ENCODE measurements around the gene ATP5F1A. TPM values are rescaled to one million over a fixed set of nuclear protein-coding genes. Genes with fewer than 3 reads are reported as not detected.
"Not testable (repeated sequence)": the region's sequence is repeated elsewhere in the genome, so short reads cannot be mapped to it uniquely, and the experiment has no call there.

The ATP5F1A gene
- total RNA-seq, 2 experiments from 2014 or later = 467 TPM

DNA sequence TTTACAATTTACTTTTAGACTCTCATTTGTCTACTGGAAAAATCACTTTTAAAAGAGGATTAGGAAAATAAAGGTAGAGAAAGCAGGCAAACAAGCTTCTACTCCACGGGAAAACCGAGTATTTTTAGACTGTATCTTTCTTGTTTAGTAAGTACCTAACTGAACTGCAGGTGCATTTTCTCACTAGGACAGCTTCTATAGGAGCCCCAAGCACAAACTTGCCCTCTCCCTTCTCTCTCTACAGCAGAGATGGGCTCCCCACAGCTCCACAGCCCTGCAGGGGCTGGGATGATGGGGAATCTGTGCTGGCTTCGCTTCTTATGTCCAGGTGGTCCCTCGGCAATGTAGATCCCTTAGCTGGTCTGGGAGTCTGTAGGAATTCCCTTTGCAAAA is 42.3 kb downstream of the ATP5F1A start:
- intact Hi-C loops (cut with micrococcal nuclease) = loop anchor here (1.0 kb wide), 4 partner anchors 13 to 59 kb away; no protein-coding TSS in a partner anchor

GRCh38 chr18:46054956-46055837 is 42.9 kb downstream of the ATP5F1A start:
- H3K4me1 Mint-ChIP-seq (ENCODE audit: low read depth) = peaks cover 41% of the 10 kb centered on the region
- no peaks in the 10 kb centered on the region for H3K9me3 Mint-ChIP-seq
- intact Hi-C loops (cut with micrococcal nuclease) = loop anchor here (1.0 kb wide), 4 partner anchors 13 to 58 kb away; no protein-coding TSS in a partner anchor
- CTCF ChIA-PET = interaction anchor here (0.6 to 3.4 kb wide), 5 partner anchors 9 to 117 kb away, joined by 3 to 28 read pairs (median 3); partner anchors contain the start of gene PSTPIP2
- no peaks in the 10 kb centered on the region for H3K27me3 Mint-ChIP-seq (ENCODE audit: low read depth)
- no peak overlapping the region for H3K4me3 Mint-ChIP-seq
- H3K36me3 Mint-ChIP-seq (ENCODE audit: low read depth) = no peaks in the 10 kb centered on the region
- DNase-seq = peak; percentile 40
- H3K27ac Mint-ChIP-seq = peak overlapping the region; percentile 44

More for the DNA sequence above, 42.3 kb downstream of the ATP5F1A start:
- CTCF ChIA-PET = interaction anchor here (1.1 to 3.4 kb wide), 4 partner anchors 9 to 118 kb away, joined by 3 to 28 read pairs (median 4); partner anchors contain the start of gene PSTPIP2
- no peaks in the 10 kb centered on the region for H3K27me3 Mint-ChIP-seq (ENCODE audit: low read depth)
- H3K9me3 Mint-ChIP-seq = no peaks in the 10 kb centered on the region
- H3K4me3 Mint-ChIP-seq = peak overlapping the region; percentile 10
- peaks cover 41% of the 10 kb centered on the region for H3K4me1 Mint-ChIP-seq (ENCODE audit: low read depth)
- peak overlapping the region; percentile 28 for H3K27ac Mint-ChIP-seq
- no peaks in the 10 kb centered on the region for H3K36me3 Mint-ChIP-seq (ENCODE audit: low read depth)
- no peak for DNase-seq

DNA sequence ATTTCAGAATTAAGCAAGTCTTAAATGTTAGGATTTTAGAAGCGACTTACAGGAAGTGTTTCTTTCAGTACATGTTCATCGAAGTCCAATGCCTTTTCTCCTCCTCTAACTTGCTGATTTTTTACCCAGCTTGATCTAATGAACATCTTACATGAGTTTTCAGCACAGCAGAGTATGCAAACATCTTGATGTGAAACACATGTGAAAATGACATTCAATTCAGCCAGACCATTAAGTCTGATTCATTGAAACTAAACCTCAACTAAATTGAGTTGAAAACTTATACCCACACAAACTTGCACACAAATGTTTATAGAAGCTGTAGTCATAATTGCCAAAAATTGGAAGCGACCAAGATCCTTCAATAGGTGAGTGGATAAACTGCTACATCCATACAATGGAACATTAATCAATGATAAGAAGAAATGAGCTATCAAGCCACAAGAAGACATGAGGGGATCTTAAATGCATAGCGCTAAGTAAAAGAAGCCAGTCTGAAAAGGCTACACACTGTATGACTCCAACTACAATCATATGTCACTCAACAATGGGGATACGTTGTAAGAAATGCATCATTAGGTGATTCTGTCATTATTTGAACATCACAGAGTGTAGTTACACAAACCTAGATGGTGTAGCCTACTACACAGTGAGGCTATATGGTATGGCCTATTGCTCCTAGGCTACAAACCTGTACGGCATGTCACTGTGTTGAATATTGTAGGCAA is 44.6 kb downstream of the ATP5F1A start:
- Mint-ChIP-seq H3K4me1 (ENCODE audit: low read depth) (peaks cover 41% of the 10 kb centered on the region), H3K9me3 (no peaks in the 10 kb centered on the region), H3K27me3 (ENCODE audit: low read depth) (no peaks in the 10 kb centered on the region), H3K27ac (no peak overlapping the region), H3K4me3 (no peak overlapping the region), H3K36me3 (ENCODE audit: low read depth) (no peaks in the 10 kb centered on the region)
- DNase-seq = no peak
- CTCF ChIA-PET = interaction anchor here (0.5 to 3.4 kb wide), 3 partner anchors 14 to 38 kb away, joined by 3 to 28 read pairs (median 5); partner anchors contain the start of gene PSTPIP2
- intact Hi-C loops (cut with micrococcal nuclease) = loop anchor here (1.0 kb wide), 1 partner anchor 40 kb away; no protein-coding TSS in a partner anchor

- Mint-ChIP-seq H3K27me3 (ENCODE audit: low read depth) (no peaks in the 10 kb centered on the region), H3K4me1 (ENCODE audit: low read depth) (peaks cover 43% of the 10 kb centered on the region), H3K9me3 (no peaks in the 10 kb centered on the region), H3K36me3 (ENCODE audit: low read depth) (no peaks in the 10 kb centered on the region), H3K27ac (no peak overlapping the region), H3K4me3 (no peak overlapping the region)
- intact Hi-C loops (cut with micrococcal nuclease) = no loop called here
- CTCF ChIA-PET = interaction anchor here (0.6 to 0.9 kb wide), 2 partner anchors 15 to 327 kb away, joined by 3 read pairs; no protein-coding TSS in a partner anchor
- DNase-seq = no peak
These were observed 46.2 kb downstream of the ATP5F1A start for GRCh38 chr18:46051731-46052461.

DNA sequence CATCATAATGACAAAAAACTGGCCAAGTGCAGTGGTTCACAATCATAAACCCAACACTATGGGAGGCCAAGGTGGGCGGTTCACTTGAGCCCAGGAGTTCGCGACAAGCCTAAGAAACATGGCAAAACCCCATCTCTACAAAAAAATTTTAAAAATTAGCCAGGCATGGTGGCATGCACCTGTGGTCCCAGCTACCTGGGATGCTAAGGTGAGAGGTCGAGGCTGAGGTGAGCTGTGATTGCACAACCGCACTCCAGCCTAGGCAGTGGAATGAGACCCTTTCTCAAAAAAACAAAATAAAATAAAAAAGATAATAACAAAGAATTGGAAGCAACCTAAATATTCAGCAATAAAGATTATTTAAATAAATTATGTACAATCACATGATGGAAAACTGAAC is 47.8 kb downstream of the ATP5F1A start:
- H3K4me1 Mint-ChIP-seq (ENCODE audit: low read depth) = peaks cover 39% of the 10 kb centered on the region
- H3K36me3 Mint-ChIP-seq (ENCODE audit: low read depth) = no peaks in the 10 kb centered on the region
- CTCF ChIA-PET = no interaction called here
- H3K27me3 Mint-ChIP-seq (ENCODE audit: low read depth) = no peaks in the 10 kb centered on the region
- H3K9me3 Mint-ChIP-seq = no peaks in the 10 kb centered on the region
- no peak overlapping the region for H3K4me3 Mint-ChIP-seq
- intact Hi-C loops (cut with micrococcal nuclease) = no loop called here
- no peak overlapping the region for H3K27ac Mint-ChIP-seq
- DNase-seq = no peak

DNA sequence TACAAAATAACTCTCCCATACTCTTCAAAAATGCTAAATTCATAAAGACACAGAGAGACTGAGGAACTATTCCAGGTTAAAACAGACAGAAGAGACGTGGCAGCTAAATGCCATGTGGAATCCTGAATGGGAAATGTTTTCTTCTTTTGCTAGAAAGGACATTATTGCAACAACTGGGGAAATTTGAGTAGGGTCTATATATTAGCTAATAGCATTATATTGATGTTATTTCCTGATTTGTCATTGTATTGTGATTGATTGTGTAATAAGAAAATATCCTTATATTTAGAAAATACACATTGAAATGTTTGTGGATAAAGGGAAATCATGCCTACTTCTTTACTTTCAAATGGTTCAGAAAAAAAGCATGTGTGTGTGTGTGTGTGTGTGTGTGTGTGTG is 49.5 kb downstream of the ATP5F1A start:
- CTCF ChIA-PET = no interaction called here
- intact Hi-C loops (cut with micrococcal nuclease) = no loop called here
- Mint-ChIP-seq H3K36me3 (ENCODE audit: low read depth) (peaks cover 1% of the 10 kb centered on the region), H3K27me3 (ENCODE audit: low read depth) (no peaks in the 10 kb centered on the region), H3K4me1 (ENCODE audit: low read depth) (peaks cover 30% of the 10 kb centered on the region), H3K4me3 (no peak overlapping the region), H3K9me3 (no peaks in the 10 kb centered on the region), H3K27ac (no peak overlapping the region)
- no peak for DNase-seq

- H3K4me1 Mint-ChIP-seq (ENCODE audit: low read depth) = peaks cover 29% of the 10 kb centered on the region
- H3K4me3 Mint-ChIP-seq; H3K27ac Mint-ChIP-seq; H3K9me3 Mint-ChIP-seq; DNase-seq; H3K36me3 Mint-ChIP-seq (ENCODE audit: low read depth); intact Hi-C loops (cut with micrococcal nuclease); H3K27me3 Mint-ChIP-seq (ENCODE audit: low read depth): not testable (repeated sequence)
- CTCF ChIA-PET = interaction anchor here (0.6 to 1.5 kb wide), 3 partner anchors 13 to 161 kb away, joined by 3 to 5 read pairs (median 4); no protein-coding TSS in a partner anchor
These were observed 50.7 kb downstream of the ATP5F1A start for GRCh38 chr18:46047369-46047768.

GRCh38 chr18:46046688-46047087 is 51.4 kb downstream of the ATP5F1A start:
- Mint-ChIP-seq H3K4me1 (ENCODE audit: low read depth) (peaks cover 30% of the 10 kb centered on the region), H3K4me3 (no peak overlapping the region), H3K27me3 (ENCODE audit: low read depth) (no peaks in the 10 kb centered on the region), H3K27ac (no peak overlapping the region), H3K36me3 (ENCODE audit: low read depth) (peaks cover 1% of the 10 kb centered on the region), H3K9me3 (no peaks in the 10 kb centered on the region)
- CTCF ChIA-PET = interaction anchor here (0.6 to 1.5 kb wide), 5 partner anchors 9 to 160 kb away, joined by 3 to 5 read pairs (median 3); no protein-coding TSS in a partner anchor
- intact Hi-C loops (cut with micrococcal nuclease) = no loop called here
- no peak for DNase-seq

- no peak overlapping the region for H3K27ac Mint-ChIP-seq
- no peak for DNase-seq
- no peaks in the 10 kb centered on the region for H3K9me3 Mint-ChIP-seq
- peaks cover 1% of the 10 kb centered on the region for H3K36me3 Mint-ChIP-seq (ENCODE audit: low read depth)
- H3K4me3 Mint-ChIP-seq = no peak overlapping the region
- intact Hi-C loops (cut with micrococcal nuclease) = no loop called here
- no peaks in the 10 kb centered on the region for H3K27me3 Mint-ChIP-seq (ENCODE audit: low read depth)
- peaks cover 31% of the 10 kb centered on the region for H3K4me1 Mint-ChIP-seq (ENCODE audit: low read depth)
- CTCF ChIA-PET = interaction anchor here (1.0 to 1.5 kb wide), 4 partner anchors 9 to 173 kb away, joined by 3 to 5 read pairs (median 3); no protein-coding TSS in a partner anchor
These were observed 52.0 kb downstream of the ATP5F1A start for GRCh38 chr18:46046126-46046525.

DNA sequence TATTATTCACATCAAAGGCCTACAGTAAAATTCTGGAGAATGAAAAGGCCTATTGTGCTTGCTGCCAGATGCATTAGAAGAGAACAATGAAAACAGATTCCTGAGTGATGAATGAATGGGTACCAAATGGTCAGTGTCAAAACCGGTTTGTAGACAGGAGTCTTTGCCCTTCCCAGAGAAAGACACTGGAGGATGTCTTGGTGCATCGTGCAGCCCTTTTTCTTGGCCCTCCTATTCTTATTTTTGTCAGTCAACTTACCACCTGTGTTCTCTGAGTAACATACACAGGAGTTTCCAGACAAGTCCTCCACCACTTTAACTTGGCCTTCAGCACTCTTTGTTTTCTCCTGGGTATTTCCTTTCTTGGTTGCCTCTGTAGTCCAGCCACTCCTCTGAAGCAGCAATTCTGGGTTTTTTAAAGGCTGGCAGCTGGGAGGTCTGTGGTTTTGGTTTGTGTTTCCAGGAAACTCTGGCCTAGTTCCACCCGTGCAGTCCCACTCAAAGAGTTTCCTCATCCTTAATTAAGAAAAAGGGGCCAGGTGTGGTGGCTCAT is 55.4 kb downstream of the ATP5F1A start:
- DNase-seq = peak; percentile 58
- no peak overlapping the region for H3K4me3 Mint-ChIP-seq
- no peaks in the 10 kb centered on the region for H3K27me3 Mint-ChIP-seq (ENCODE audit: low read depth)
- intact Hi-C loops (cut with micrococcal nuclease) = loop anchor here (1.0 kb wide), 1 partner anchor 13 kb away; no protein-coding TSS in a partner anchor
- CTCF ChIA-PET = interaction anchor here (1.0 kb wide), 1 partner anchor 31 kb away, joined by 8 read pairs; no protein-coding TSS in a partner anchor
- H3K4me1 Mint-ChIP-seq (ENCODE audit: low read depth) = peaks cover 43% of the 10 kb centered on the region
- H3K9me3 Mint-ChIP-seq = no peaks in the 10 kb centered on the region
- peak overlapping the region; percentile 65 for H3K27ac Mint-ChIP-seq
- peaks cover 8% of the 10 kb centered on the region for H3K36me3 Mint-ChIP-seq (ENCODE audit: low read depth)

DNA sequence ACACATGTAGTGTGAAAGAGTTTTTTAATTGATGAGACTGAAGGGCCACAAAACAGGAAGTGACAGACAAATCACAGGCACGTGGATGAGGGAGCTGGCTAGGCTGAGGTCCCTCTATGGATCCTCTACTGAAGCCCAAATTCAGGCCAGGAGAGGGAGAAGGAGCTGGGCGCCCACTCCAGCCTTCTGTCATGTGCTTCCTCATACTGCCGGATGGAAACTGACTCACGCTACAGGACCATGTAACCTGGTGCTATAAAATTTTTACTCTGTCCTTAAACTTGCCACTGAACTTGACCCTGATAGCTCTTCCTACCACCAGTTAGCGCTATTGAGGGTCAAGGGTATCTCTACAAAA is 57.4 kb downstream of the ATP5F1A start:
- no peaks in the 10 kb centered on the region for H3K9me3 Mint-ChIP-seq
- no peak overlapping the region for H3K4me3 Mint-ChIP-seq
- no peak for DNase-seq
- no peaks in the 10 kb centered on the region for H3K27me3 Mint-ChIP-seq (ENCODE audit: low read depth)
- no peak overlapping the region for H3K27ac Mint-ChIP-seq
- peaks cover 35% of the 10 kb centered on the region for H3K4me1 Mint-ChIP-seq (ENCODE audit: low read depth)
- intact Hi-C loops (cut with micrococcal nuclease) = no loop called here
- CTCF ChIA-PET = interaction anchor here (0.6 to 1.5 kb wide), 4 partner anchors 29 to 1107 kb away, joined by 3 to 7 read pairs (median 4); no protein-coding TSS in a partner anchor
- H3K36me3 Mint-ChIP-seq (ENCODE audit: low read depth) = peaks cover 8% of the 10 kb centered on the region

Measured in activated naive CD4-positive, alpha-beta T cell treated with anti-CD3 and anti-CD28 coated beads for 36 hours (primary cell).